Stimulated activated CD4-positive, alpha-beta T cell treated with anti-CD3 and anti-CD28 coated beads, Interleukin-2, amount 100 ng/mL, for 4 hours (primary cell): ENCODE results near the gene SLC41A3.
"Not testable (repeated sequence)": the region's sequence is repeated elsewhere in the genome, so short reads cannot be mapped to it uniquely, and the experiment has no call there.

Experiments
- DNase-seq: peaks from one replicate; pipeline ENCODE4 v3.0.0-alpha.2; 2020; ENCODE audit warnings: low read depth

Gene SLC41A3

GRCh38 chr3:126106336-126107202 lies 22.6 kb upstream of the SLC41A3 start:
- DNase-seq: no peak

- DNase-seq: no peak
Observed at GRCh38 chr3:126105691-126106187, 21.8 kb upstream of the SLC41A3 start.

- no peak for DNase-seq
Observed at GRCh38 chr3:126104742-126105605, 21.1 kb upstream of the SLC41A3 start.

GRCh38 chr3:126104028-126104635 lies 20.2 kb upstream of the SLC41A3 start:
- DNase-seq: no peak

- DNase-seq: no peak
Observed at GRCh38 chr3:126103121-126104027, 19.4 kb upstream of the SLC41A3 start.

GRCh38 chr3:126102530-126102951 lies 18.6 kb upstream of the SLC41A3 start:
- DNase-seq: no peak

GRCh38 chr3:126102011-126102410 lies 18.1 kb upstream of the SLC41A3 start:
- DNase-seq: no peak

- no peak for DNase-seq
Observed at GRCh38 chr3:126101521-126101982, 17.6 kb upstream of the SLC41A3 start.

GRCh38 chr3:126100634-126101301 lies 16.8 kb upstream of the SLC41A3 start:
- no peak for DNase-seq

GRCh38 chr3:126100269-126100633 lies 16.3 kb upstream of the SLC41A3 start:
- DNase-seq: no peak

GRCh38 chr3:126098391-126098858 lies 14.5 kb upstream of the SLC41A3 start:
- DNase-seq: no peak

GRCh38 chr3:126097801-126098200 lies 13.9 kb upstream of the SLC41A3 start:
- DNase-seq: no peak

GRCh38 chr3:126096274-126096673 lies 12.3 kb upstream of the SLC41A3 start:
- DNase-seq: not testable (repeated sequence)

- not testable (repeated sequence) for DNase-seq
Observed at GRCh38 chr3:126092128-126092527, 8.2 kb upstream of the SLC41A3 start.

- no peak for DNase-seq
Observed at GRCh38 chr3:126087552-126088175, 3.7 kb upstream of the SLC41A3 start.

- no peak for DNase-seq
Observed at GRCh38 chr3:126085841-126086240, 1.9 kb upstream of the SLC41A3 start.

GRCh38 chr3:126085276-126085675 lies 1.4 kb upstream of the SLC41A3 start:
- no peak for DNase-seq

- no peak for DNase-seq
Observed at GRCh38 chr3:126084768-126085180, 850 bp upstream of the SLC41A3 start.

GRCh38 chr3:126083511-126083912 lies 412 bp downstream of the SLC41A3 start:
- DNase-seq: peak; percentile 10

- no peak for DNase-seq
Observed at GRCh38 chr3:126083138-126083445, 832 bp downstream of the SLC41A3 start.
